ENCODE data around the gene RPS3. TPM values are rescaled to one million over a fixed set of nuclear protein-coding genes. Genes with fewer than 3 reads are reported as not detected.

The RPS3 gene
- total and polyA plus RNA-seq, 4 donors = 1,036 to 2,813 (median 2,148) TPM

DNA sequence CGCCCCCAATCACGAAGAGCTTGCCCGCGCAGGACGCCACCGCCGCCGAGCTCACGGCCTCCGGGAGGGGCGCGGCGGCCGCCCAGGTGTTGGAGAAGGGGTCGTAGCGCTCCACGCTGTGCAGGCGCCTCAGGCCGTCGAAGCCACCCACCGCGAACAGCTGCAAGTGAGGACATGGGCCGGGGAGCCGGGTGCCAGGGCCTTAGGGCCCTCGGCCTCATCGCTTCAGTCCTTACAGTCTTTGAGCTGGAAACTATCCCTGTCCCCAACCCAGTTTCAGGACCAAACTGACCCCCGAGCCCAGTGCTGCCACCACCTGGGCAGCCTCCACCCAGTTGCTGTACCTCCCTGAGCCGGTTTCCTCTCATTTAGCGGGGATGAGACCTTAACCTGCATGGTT, 26.1 kb downstream of the RPS3 start:
- WGBS, 2 donors = 88 to 91% methylated on average over 29 of the region's 29 CpGs
- ATAC-seq (ENCODE audit: insufficient read depth, low FRiP score) (no peak), DNase-seq (no peak)
- peaks cover 0 to 7% (median 2%) of the 10 kb centered on the region in 4 donors for H3K36me3 ChIP-seq (ENCODE audit: control insufficient read depth in 4 of 4, insufficient read depth in 4 of 4, low read length in 4 of 4)
- no peak for TF ChIP-seq CTCF (IDR thresholded peaks at IDR 0.05; ENCODE audit: control extremely low read depth, extremely low read depth)
- H3K27ac ChIP-seq (ENCODE audit: low read depth in 1 of 2, low read length in 1 of 2) = peak overlapping the region in 1 of 2 donors; percentile 10
- H3K27me3 ChIP-seq (ENCODE audit: control insufficient read depth in 3 of 3, insufficient read depth in 3 of 3, low read length in 2 of 3) = peaks cover 0 to 14% (median 11%) of the 10 kb centered on the region in 3 donors
- H3K9ac ChIP-seq (ENCODE audit: insufficient read depth in 1 of 2, low read length in 2 of 2) = no peak overlapping the region
- H3K4me1 ChIP-seq (ENCODE audit: control insufficient read depth in 5 of 5, insufficient read depth in 5 of 5, low read length in 5 of 5) = peaks cover 0 to 23% (median 13%) of the 10 kb centered on the region in 5 donors
- H3K4me3 ChIP-seq = no peak overlapping the region
- peaks cover 0 to 7% (median 2%) of the 10 kb centered on the region in 4 donors for H3K9me3 ChIP-seq (ENCODE audit: control insufficient read depth in 4 of 4, insufficient read depth in 3 of 4, low read length in 3 of 4)

- no peak for ATAC-seq (ENCODE audit: insufficient read depth, low FRiP score)
- Histone ChIP-seq H3K4me3 (no peak overlapping the region), H3K9ac (ENCODE audit: insufficient read depth in 1 of 2, low read length in 2 of 2) (no peak overlapping the region), H3K27me3 (ENCODE audit: control insufficient read depth in 3 of 3, insufficient read depth in 3 of 3, low read length in 2 of 3) (peaks cover 0 to 27% (median 23%) of the 10 kb centered on the region in 3 donors), H3K36me3 (ENCODE audit: control insufficient read depth in 4 of 4, insufficient read depth in 4 of 4, low read length in 4 of 4) (peaks cover 0 to 7% (median 2%) of the 10 kb centered on the region in 4 donors), H3K4me1 (ENCODE audit: control insufficient read depth in 5 of 5, insufficient read depth in 5 of 5, low read length in 5 of 5) (peaks cover 0 to 21% (median 6%) of the 10 kb centered on the region in 5 donors), H3K27ac (ENCODE audit: low read depth in 1 of 2, low read length in 1 of 2) (no peak overlapping the region), H3K9me3 (ENCODE audit: control insufficient read depth in 4 of 4, insufficient read depth in 3 of 4, low read length in 3 of 4) (peaks cover 0 to 7% (median 2%) of the 10 kb centered on the region in 4 donors)
- 88% methylated on average over 5 of the region's 5 CpGs for WGBS, 2 donors
- TF ChIP-seq CTCF (IDR thresholded peaks at IDR 0.05; ENCODE audit: control extremely low read depth, extremely low read depth) = no peak
- DNase-seq = no peak
Observed at GRCh38 chr11:75426720-75427086, 27.4 kb downstream of the RPS3 start.

- H3K9me3 ChIP-seq (ENCODE audit: control insufficient read depth in 4 of 4, insufficient read depth in 3 of 4, low read length in 3 of 4) = peaks cover 0 to 7% (median 2%) of the 10 kb centered on the region in 4 donors
- no peak for DNase-seq
- H3K9ac ChIP-seq (ENCODE audit: insufficient read depth in 1 of 2, low read length in 2 of 2) = no peak overlapping the region
- peaks cover 0 to 21% (median 6%) of the 10 kb centered on the region in 5 donors for H3K4me1 ChIP-seq (ENCODE audit: control insufficient read depth in 5 of 5, insufficient read depth in 5 of 5, low read length in 5 of 5)
- ATAC-seq (ENCODE audit: insufficient read depth, low FRiP score) = no peak
- H3K36me3 ChIP-seq (ENCODE audit: control insufficient read depth in 4 of 4, insufficient read depth in 4 of 4, low read length in 4 of 4) = peaks cover 0 to 7% (median 2%) of the 10 kb centered on the region in 4 donors
- H3K27ac ChIP-seq (ENCODE audit: low read depth in 1 of 2, low read length in 1 of 2) = no peak overlapping the region
- no peak for TF ChIP-seq CTCF (IDR thresholded peaks at IDR 0.05; ENCODE audit: control extremely low read depth, extremely low read depth)
- H3K4me3 ChIP-seq = no peak overlapping the region
- H3K27me3 ChIP-seq (ENCODE audit: control insufficient read depth in 3 of 3, insufficient read depth in 3 of 3, low read length in 2 of 3) = peaks cover 0 to 31% (median 28%) of the 10 kb centered on the region in 3 donors
Observed at GRCh38 chr11:75427181-75427580, 27.9 kb downstream of the RPS3 start.

DNA sequence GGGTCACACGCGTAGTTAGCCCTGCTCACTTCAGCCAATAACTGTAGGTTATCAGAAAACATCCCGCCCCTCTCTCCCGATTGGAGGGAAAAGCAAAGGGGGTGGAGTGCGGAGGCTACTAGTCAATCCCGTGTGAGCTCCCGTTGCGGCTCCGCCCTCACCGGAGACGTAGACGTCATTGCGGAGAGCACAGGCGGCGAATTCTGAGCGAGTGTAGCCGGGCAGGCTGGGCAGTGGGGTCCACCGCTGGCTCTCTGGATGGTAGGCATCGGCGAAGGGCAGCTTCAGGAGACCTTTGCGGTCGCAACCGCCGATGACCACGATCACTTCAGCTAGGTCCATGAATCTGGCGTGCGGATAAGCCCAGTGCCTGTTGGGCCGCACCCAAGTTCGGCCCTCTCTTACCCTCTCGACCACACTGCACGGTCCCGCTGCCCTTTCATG, 29.0 kb downstream of the RPS3 start:
- peak overlapping the region in 1 of 2 donors; percentile 26 for H3K27ac ChIP-seq (ENCODE audit: low read depth in 1 of 2, low read length in 1 of 2)
- H3K9ac ChIP-seq (ENCODE audit: insufficient read depth in 1 of 2, low read length in 2 of 2) = peak overlapping the region in 1 of 2 donors; percentile 79
- no peak for TF ChIP-seq CTCF (IDR thresholded peaks at IDR 0.05; ENCODE audit: control extremely low read depth, extremely low read depth)

More for the DNA sequence above, 29.0 kb downstream of the RPS3 start:
- Histone ChIP-seq H3K4me1 (ENCODE audit: control insufficient read depth in 5 of 5, insufficient read depth in 5 of 5, low read length in 5 of 5) (peaks cover 0 to 15% (median 6%) of the 10 kb centered on the region in 5 donors), H3K9me3 (ENCODE audit: control insufficient read depth in 4 of 4, insufficient read depth in 3 of 4, low read length in 3 of 4) (peaks cover 0 to 7% (median 2%) of the 10 kb centered on the region in 4 donors), H3K27me3 (ENCODE audit: control insufficient read depth in 3 of 3, insufficient read depth in 3 of 3, low read length in 2 of 3) (peaks cover 0 to 38% (median 38%) of the 10 kb centered on the region in 3 donors), H3K36me3 (ENCODE audit: control insufficient read depth in 4 of 4, insufficient read depth in 4 of 4, low read length in 4 of 4) (peaks cover 0 to 3% (median 1%) of the 10 kb centered on the region in 4 donors), H3K4me3 (no peak overlapping the region)
- DNase-seq (peak; percentile 94 to 98 (median 94)), ATAC-seq (ENCODE audit: insufficient read depth, low FRiP score) (peak; percentile 66)
- 18 to 61% methylated on average over 32 of the region's 32 CpGs for WGBS, 2 donors

All from lung (tissue), 12 donors.